Progenitor cell of endocrine pancreas (in vitro differentiated cells): Measurements from ENCODE around the gene EN2. TPM values are rescaled to one million over a fixed set of nuclear protein-coding genes. Genes with fewer than 3 reads are reported as not detected.

ENCODE experiments used
- DNase-seq: peaks from one replicate; pipeline ENCODE4 v3.0.0; 2021; ENCODE audit warnings: low spot score; ENCODE audit not compliant: unreplicated experiment
- H3K27ac Mint-ChIP-seq: 2 replicates; pipeline ENCODE4 v1.8.0; 2021; ENCODE audit warnings: mild to moderate bottlenecking, moderate library complexity, mixed read lengths
- H3K27me3 Mint-ChIP-seq: 2 replicates; pipeline ENCODE4 v1.8.0; 2021; ENCODE audit warnings: mixed read lengths
- H3K36me3 Mint-ChIP-seq: 2 replicates; pipeline ENCODE4 v1.8.0; 2022; ENCODE audit warnings: mixed read lengths; ENCODE audit not compliant: insufficient read depth
- H3K4me1 Mint-ChIP-seq: 2 replicates; pipeline ENCODE4 v1.8.0; 2021; ENCODE audit warnings: low read depth, mixed read lengths
- H3K4me3 Mint-ChIP-seq: 2 replicates; pipeline ENCODE4 v1.8.0; 2021; ENCODE audit warnings: low read depth, mild to moderate bottlenecking, moderate library complexity, mixed read lengths
- H3K9me3 Mint-ChIP-seq: 2 replicates; pipeline ENCODE4 v1.8.0; 2021; ENCODE audit warnings: low read depth, mixed read lengths
- CTCF ChIP-seq: fragments of 200-600 bp; sonication (generic); IDR thresholded peaks from one replicate; pipeline ENCODE4 v1.5.0; 2021; ENCODE audit warnings: antibody characterized with exemption, mild to moderate bottlenecking; ENCODE audit not compliant: unreplicated experiment
- total RNA-seq: library from RNA; stranded (reverse); gene quantifications from 2 replicates; pipeline ENCODE4 v1.2.1, GENCODE V29; 2021

EN2 gene
- total RNA-seq, 1 donor from 2014 or later = not detected

GRCh38 chr7:155412416-155413253, 45.3 kb upstream of the EN2 start:
- H3K36me3 Mint-ChIP-seq = no peaks in the 10 kb centered on the region
- H3K27ac Mint-ChIP-seq = no peak overlapping the region
- TF ChIP-seq CTCF = peak; percentile 92
- no peak overlapping the region for H3K4me3 Mint-ChIP-seq
- H3K27me3 Mint-ChIP-seq = peaks cover 68% of the 10 kb centered on the region
- DNase-seq = peak; percentile 65
- H3K9me3 Mint-ChIP-seq = no peaks in the 10 kb centered on the region
- H3K4me1 Mint-ChIP-seq = peaks cover 8% of the 10 kb centered on the region

GRCh38 chr7:155414547-155415492, 43.1 kb upstream of the EN2 start:
- H3K27ac Mint-ChIP-seq = no peak overlapping the region
- peaks cover under 1% of the 10 kb centered on the region for H3K4me1 Mint-ChIP-seq
- no peak for TF ChIP-seq CTCF
- peaks cover 71% of the 10 kb centered on the region for H3K27me3 Mint-ChIP-seq
- H3K9me3 Mint-ChIP-seq = no peaks in the 10 kb centered on the region
- DNase-seq = no peak
- H3K36me3 Mint-ChIP-seq = no peaks in the 10 kb centered on the region
- no peak overlapping the region for H3K4me3 Mint-ChIP-seq

GRCh38 chr7:155416646-155417380, 41.1 kb upstream of the EN2 start:
- Mint-ChIP-seq H3K4me1 (no peaks in the 10 kb centered on the region), H3K9me3 (no peaks in the 10 kb centered on the region), H3K27me3 (peaks cover 74% of the 10 kb centered on the region), H3K27ac (no peak overlapping the region), H3K36me3 (no peaks in the 10 kb centered on the region), H3K4me3 (no peak overlapping the region)
- no peak for DNase-seq
- TF ChIP-seq CTCF = no peak

GRCh38 chr7:155418304-155418703, 39.6 kb upstream of the EN2 start:
- DNase-seq = no peak
- Mint-ChIP-seq H3K27ac (no peak overlapping the region), H3K4me3 (no peak overlapping the region), H3K9me3 (no peaks in the 10 kb centered on the region), H3K36me3 (no peaks in the 10 kb centered on the region), H3K4me1 (no peaks in the 10 kb centered on the region), H3K27me3 (peaks cover 64% of the 10 kb centered on the region)
- TF ChIP-seq CTCF = no peak
